Motor neuron (in vitro differentiated cells): ENCODE results near the gene RPL15. TPM values are rescaled to one million over a fixed set of nuclear protein-coding genes. Genes with fewer than 3 reads are reported as not detected.
"Not testable (repeated sequence)": the region's sequence is repeated elsewhere in the genome, so short reads cannot be mapped to it uniquely, and the experiment has no call there.

ENCODE experiments used
- ATAC-seq, 8 experiments: fragments of 200-7000 bp; cut with Tn5 transposase; replicated peaks in 6 of 8; 2 replicates each; pipeline ENCODE4 v1.8.0; 2021; ENCODE audit warnings: mild to moderate bottlenecking in 8 of 8, moderate library complexity in 8 of 8
- H3K27ac ChIP-seq, 2 donors: fragments of 250-450 bp; sonication (Bioruptor Pico); 2 replicates each; pipeline ENCODE4 v1.9.0; 2021; ENCODE audit warnings: antibody characterized with exemption in 2 of 2, mild to moderate bottlenecking in 2 of 2, moderate library complexity in 1 of 2
- H3K4me1 ChIP-seq, 2 donors: fragments of 250-450 bp; sonication (Bioruptor Pico); replicated peaks in 1 of 2; 2 replicates each; pipeline ENCODE4 v1.6.1; 2021; ENCODE audit warnings: antibody characterized with exemption in 2 of 2, mild to moderate bottlenecking in 2 of 2, moderate library complexity in 1 of 2
- H3K4me3 ChIP-seq, 5 donors: fragments of 250-450 bp; sonication (Bioruptor Pico); 2 replicates each; pipeline ENCODE4 v1.9.0; 2021; ENCODE audit warnings: antibody characterized with exemption in 5 of 5, mild to moderate bottlenecking in 5 of 5, moderate library complexity in 4 of 5
- WGBS, 10 experiments: fragments of 450-650 bp; shearing (Covaris generic); methylation state at CpG; one replicate each; pipeline ENCODE4 v1.0.0; 2022; 5-methylcytosine and 5-hydroxymethylcytosine counted together
- in situ Hi-C, 9 experiments: fragments of 400-800 bp; cut with MboI; loops; one replicate each; pipeline ENCODE4 v1.15.0; 2021; ENCODE audit warnings: low sequenced_read_pairs in 9 of 9, low pct_unique_long_range_greater_than_20kb in 2 of 9; ENCODE audit not compliant: unreplicated experiment in 9 of 9
- total RNA-seq, 8 experiments: library from RNA; unstranded; fragments of 300-600 nt; gene quantifications; 2 replicates each; pipeline versions ENCODE4 v1.2.3 to v1.2.4, GENCODE V29; 2022

RPL15 gene
- total RNA-seq, result 1,000 to 10,000 TPM; 1,411 to 3,853 (median 2,170) TPM

DNA sequence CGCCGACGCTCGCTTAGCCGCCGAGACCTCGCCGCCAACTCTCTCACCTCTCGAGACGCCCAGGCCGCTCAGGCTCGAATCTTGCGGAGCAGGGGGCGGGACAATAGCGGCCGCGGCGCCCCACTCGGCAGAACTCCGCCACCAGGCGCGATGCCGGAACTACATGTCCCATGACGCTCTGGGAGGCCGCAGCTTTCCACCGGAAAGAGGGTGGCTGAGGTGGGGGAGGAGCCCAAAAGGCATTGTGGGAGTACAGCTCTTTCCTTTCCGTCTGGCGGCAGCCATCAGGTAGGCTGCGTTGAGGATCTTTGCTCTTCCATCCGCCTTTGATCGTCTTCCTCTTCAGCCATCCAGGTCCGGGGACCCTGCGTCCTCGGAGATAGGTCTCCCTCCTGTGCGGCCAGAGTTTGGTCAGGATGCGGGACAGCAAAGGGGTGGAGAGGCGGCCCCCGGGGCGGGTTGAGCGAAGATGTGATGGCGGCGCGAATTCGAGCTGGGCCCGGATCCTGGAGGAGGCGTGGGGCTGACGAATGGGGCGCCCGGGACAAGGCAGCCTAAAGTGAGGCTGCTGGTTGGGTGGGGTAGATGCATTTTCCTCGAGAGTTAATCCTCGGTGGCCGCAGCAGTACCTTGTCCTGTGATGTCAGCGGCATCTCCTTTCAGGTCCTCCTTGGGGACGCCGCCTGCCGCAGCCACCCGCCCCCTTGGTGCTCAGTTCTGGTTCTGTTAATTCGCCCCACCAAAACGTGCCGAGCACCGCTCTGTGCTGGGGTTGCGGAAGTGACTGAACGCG, at the start of gene RPL15, which contains the start of gene NKIRAS1:
Gene RPL15, plus strand, starts transcription at position 247 of the 793 bp plus-strand sequence. CDS start 728 bp downstream, outside the sequence.
Gene NKIRAS1, minus strand, starts transcription at position 105 of the 793 bp plus-strand sequence. CDS start 6,086 bp downstream, outside the sequence.
- in situ Hi-C loops, result no loop called here
- peak; percentile 86 to 96 (median 94) for ATAC-seq
- Histone ChIP-seq H3K4me1 (peaks cover 20 to 29% of the 10 kb centered on the region in 2 donors), H3K4me3 (peak within 1 kb of the TSS; percentile 69 to 95 (median 70)), H3K27ac (peak within 1 kb of the TSS; percentile 78 to 91)
- 0 to 2% (median 1%) methylated on average over 5 to 22 of the region's 64 CpGs; no CpG with 5 or more reads in 7 of the 10 experiments for WGBS, 10 experiments

- in situ Hi-C loops, result no loop called here
- Histone ChIP-seq H3K4me1 (peaks cover 20 to 25% of the 10 kb centered on the region in 2 donors), H3K4me3 (no peak overlapping the region), H3K27ac (no peak overlapping the region)
- WGBS, 10 experiments, result 40 to 100% (median 60%) methylated on average over 1 of the region's 1 CpG; no CpG with 5 or more reads in 3 of the 10 experiments
- no peak for ATAC-seq
Measured at GRCh38 chr3:23867400-23867799, 49.5 kb upstream of the RPL15 start.

DNA sequence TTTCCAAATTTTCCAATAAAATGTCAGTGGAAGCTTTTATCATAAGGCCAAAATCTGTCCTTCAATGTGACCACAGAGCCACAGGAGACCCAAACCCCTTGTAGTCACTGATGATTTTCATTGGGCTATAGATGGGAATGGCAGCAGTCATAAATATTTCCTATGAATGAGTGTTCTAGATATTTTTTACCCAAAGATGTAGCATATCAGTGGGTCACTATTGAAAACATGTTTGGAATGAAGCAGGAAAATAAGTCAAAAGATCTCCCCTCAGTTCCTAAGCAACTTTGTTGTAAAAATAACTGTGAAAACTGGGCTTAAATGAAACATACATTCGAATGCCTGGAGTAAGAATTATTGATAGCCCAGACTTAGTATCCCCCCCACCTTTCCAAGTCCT, 49.1 kb upstream of the RPL15 start:
- in situ Hi-C loops, result no loop called here
- Histone ChIP-seq H3K4me1 (peaks cover 20 to 25% of the 10 kb centered on the region in 2 donors), H3K27ac (no peak overlapping the region), H3K4me3 (no peak overlapping the region)
- 100% methylated on average over 1 of the region's 1 CpG; no CpG with 5 or more reads in 5 of the 10 experiments for whole genome bisulfite sequencing, 10 experiments
- ATAC-seq, result no peak

DNA sequence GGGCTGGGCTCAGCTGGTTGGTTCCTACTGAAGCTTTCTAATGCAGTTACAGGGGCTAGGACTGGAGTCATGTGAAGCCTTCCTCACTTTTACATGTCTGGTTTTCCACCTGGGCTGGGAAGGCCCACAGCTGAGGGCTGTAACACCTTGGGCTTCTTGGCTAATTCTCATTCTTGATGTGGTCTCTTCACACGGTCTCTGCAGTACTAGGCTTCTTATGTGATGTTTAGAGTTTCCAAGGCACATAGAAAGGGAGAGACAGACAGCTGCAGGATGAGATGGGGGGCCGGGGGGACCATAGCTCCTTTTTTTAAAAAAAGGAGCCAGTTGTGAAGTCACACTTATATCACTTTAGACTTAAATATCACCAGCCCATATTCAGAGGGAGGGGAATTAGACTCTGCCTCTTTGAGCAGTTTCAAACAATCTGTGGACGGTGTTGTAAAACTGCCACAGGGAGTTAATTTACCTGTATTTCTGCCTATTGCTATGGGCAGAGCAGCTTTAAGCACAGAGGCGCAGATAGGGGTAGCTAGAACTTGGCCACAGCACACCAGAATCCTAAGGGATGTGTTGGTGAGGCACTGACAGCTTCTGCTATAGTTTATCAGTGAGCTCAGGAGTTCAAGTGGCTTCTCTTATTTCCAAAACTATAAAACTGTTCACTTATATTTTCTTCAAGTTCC, 46.8 kb upstream of the RPL15 start:
- WGBS, 10 experiments, result 75 to 100% (median 94%) methylated on average over 1 to 4 of the region's 4 CpGs; no CpG with 5 or more reads in 2 of the 10 experiments
- ATAC-seq, result no peak
- in situ Hi-C loops, result no loop called here
- Histone ChIP-seq H3K4me1 (peaks cover 13 to 17% of the 10 kb centered on the region in 2 donors), H3K4me3 (no peak overlapping the region), H3K27ac (no peak overlapping the region)

GRCh38 chr3:23870663-23871043, 46.3 kb upstream of the RPL15 start:
- WGBS, 10 experiments, result 100% methylated on average over 1 of the region's 5 CpGs; no CpG with 5 or more reads in 9 of the 10 experiments
- H3K4me1 ChIP-seq, result peaks cover 8 to 12% of the 10 kb centered on the region in 2 donors
- in situ Hi-C loops, H3K27ac ChIP-seq, H3K4me3 ChIP-seq, ATAC-seq: not testable (repeated sequence)

DNA sequence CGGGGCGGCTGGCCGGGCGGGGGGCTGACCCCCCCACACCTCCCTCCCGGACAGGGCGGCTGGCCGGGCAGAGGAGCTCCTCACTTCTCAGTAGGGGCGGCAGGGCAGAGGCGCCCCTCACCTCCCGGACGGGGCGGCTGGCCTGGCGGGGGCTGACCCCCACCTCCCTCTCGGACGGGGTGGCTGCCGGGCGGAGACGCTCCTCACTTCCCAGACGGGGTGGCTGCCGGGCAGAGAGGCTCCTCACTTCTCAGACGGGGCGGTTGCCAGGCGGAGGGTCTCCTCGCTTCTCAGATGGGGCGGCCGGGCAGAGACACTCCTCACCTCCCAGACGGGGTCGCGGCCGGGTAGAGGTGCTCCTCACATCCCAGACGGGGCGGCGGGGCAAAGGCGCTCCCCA, 45.6 kb upstream of the RPL15 start:
- H3K27ac ChIP-seq, H3K4me3 ChIP-seq, in situ Hi-C loops, ATAC-seq, H3K4me1 ChIP-seq: not testable (repeated sequence)
- whole genome bisulfite sequencing, 10 experiments, result no CpG with 5 or more reads among the region's 34 CpGs

- Histone ChIP-seq H3K27ac (no peak overlapping the region), H3K4me1 (peaks cover 0 to 7% of the 10 kb centered on the region in 2 donors), H3K4me3 (no peak overlapping the region)
- WGBS, 10 experiments, result no CpG with 5 or more reads among the region's 3 CpGs
- in situ Hi-C loops, result no loop called here
- no peak for ATAC-seq
Measured at GRCh38 chr3:23872330-23872729, 44.6 kb upstream of the RPL15 start.

DNA sequence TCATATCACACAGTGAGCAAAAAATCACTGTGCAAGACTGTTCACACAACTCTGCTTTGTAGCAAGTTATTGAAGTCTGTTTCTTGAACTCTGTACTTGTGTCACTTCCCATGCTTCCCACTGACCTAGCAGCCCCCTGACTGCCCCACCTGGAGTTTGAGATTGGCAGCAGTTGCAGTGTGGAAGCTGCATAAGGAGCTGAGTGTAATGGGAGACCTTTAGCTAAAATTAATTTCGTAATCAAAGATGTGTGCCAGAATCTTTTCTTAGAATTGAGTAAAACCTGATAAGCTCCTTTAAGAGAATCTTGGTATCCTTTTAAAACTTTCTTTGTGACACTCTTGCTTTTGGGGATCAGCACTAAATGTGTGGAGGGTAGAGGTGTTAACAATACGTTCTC, 43.0 kb upstream of the RPL15 start:
- Histone ChIP-seq H3K4me3 (no peak overlapping the region), H3K27ac (no peak overlapping the region), H3K4me1 (peaks cover 0 to 10% of the 10 kb centered on the region in 2 donors)
- no peak for ATAC-seq
- WGBS, 10 experiments, result 75 to 100% (median 83%) methylated on average over 1 to 2 of the region's 2 CpGs; no CpG with 5 or more reads in 6 of the 10 experiments
- in situ Hi-C loops, result no loop called here

GRCh38 chr3:23874359-23875112, 42.4 kb upstream of the RPL15 start:
- Histone ChIP-seq H3K4me1 (peaks cover 0 to 10% of the 10 kb centered on the region in 2 donors), H3K4me3 (no peak overlapping the region), H3K27ac (no peak overlapping the region)
- 49 to 100% (median 76%) methylated on average over 1 to 6 of the region's 6 CpGs for WGBS, 10 experiments
- no peak for ATAC-seq
- in situ Hi-C loops, result no loop called here

- Histone ChIP-seq H3K4me3 (no peak overlapping the region), H3K27ac (no peak overlapping the region), H3K4me1 (peaks cover 0 to 10% of the 10 kb centered on the region in 2 donors)
- 43 to 100% (median 95%) methylated on average over 1 to 4 of the region's 4 CpGs for WGBS, 10 experiments
- in situ Hi-C loops, result no loop called here
- ATAC-seq, result no peak
Measured at GRCh38 chr3:23875113-23875725, 41.7 kb upstream of the RPL15 start.

- 11 to 90% (median 83%) methylated on average over 1 to 2 of the region's 2 CpGs; no CpG with 5 or more reads in 5 of the 10 experiments for WGBS, 10 experiments
- H3K4me1 ChIP-seq, result peaks cover 0 to 13% of the 10 kb centered on the region in 2 donors
- no peak overlapping the region for H3K27ac ChIP-seq
- peak in 6 of 8 experiments; percentile 20 to 77 (median 65) for ATAC-seq
- H3K4me3 ChIP-seq, result no peak overlapping the region
- in situ Hi-C loops, result no loop called here
Measured at GRCh38 chr3:23876923-23877322, 40.0 kb upstream of the RPL15 start.

DNA sequence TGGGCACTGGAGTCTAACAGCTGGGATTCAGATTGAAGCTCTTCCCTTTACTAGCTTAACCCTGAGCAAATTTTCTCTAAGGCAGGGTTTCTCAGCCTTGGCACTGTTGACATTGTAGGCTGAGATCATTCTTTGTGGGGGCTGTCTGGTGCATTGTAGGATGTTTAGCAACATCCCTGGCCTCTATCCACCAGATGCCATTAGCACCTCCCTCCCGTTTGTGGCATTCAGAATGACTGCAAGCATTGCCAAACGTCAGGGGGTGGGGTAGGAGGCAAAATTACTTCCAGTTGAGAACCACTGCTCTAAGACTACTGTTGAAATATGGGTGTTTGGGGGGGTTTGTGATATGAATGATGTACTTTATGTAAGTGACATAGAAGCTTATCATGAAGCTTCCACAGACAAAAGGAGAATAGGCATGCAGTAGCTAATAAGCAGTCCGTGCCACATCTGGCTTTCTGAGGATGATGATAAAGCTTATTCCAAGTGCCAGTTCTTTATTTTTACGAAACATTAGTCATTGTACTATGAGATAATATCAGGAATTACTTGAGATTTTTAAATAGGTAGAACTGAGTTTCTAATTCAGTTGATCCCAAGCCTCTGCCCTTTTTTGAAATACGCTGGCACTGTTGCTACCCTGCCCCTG, 39.5 kb upstream of the RPL15 start:
- in situ Hi-C loops, result no loop called here
- WGBS, 10 experiments, result 13 to 100% (median 68%) methylated on average over 1 to 5 of the region's 5 CpGs
- ATAC-seq, result peak; percentile 66 to 92 (median 74)
- Histone ChIP-seq H3K27ac (no peak overlapping the region), H3K4me1 (peaks cover 0 to 13% of the 10 kb centered on the region in 2 donors), H3K4me3 (no peak overlapping the region)
